SJCRH30 (cell line): ENCODE results near the gene MICOS13. TPM values are rescaled to one million over a fixed set of nuclear protein-coding genes. Genes with fewer than 3 reads are reported as not detected.
"Not testable (repeated sequence)": the region's sequence is repeated elsewhere in the genome, so short reads cannot be mapped to it uniquely, and the experiment has no call there.

Experiments used
- DNase-seq, 2 experiments: peaks; one replicate each; pipeline ENCODE4 v3.0.0-alpha.2; 2015 to 2020
- H3K27ac ChIP-seq: fragments of 250-450 bp; sonication (Bioruptor Pico); 2 replicates; pipeline ENCODE4 v1.5.1; 2020; ENCODE audit warnings: mild to moderate bottlenecking, moderate library complexity
- H3K27me3 ChIP-seq: fragments of 250-450 bp; sonication (Bioruptor Pico); 2 replicates; pipeline ENCODE4 v1.5.1; 2020; ENCODE audit warnings: mild to moderate bottlenecking, moderate library complexity
- H3K36me3 ChIP-seq: fragments of 250-450 bp; sonication (Bioruptor Pico); 2 replicates; pipeline ENCODE4 v1.5.1; 2020; ENCODE audit warnings: mild to moderate bottlenecking, moderate library complexity
- H3K4me1 ChIP-seq: fragments of 250-450 bp; sonication (Bioruptor Pico); 2 replicates; pipeline ENCODE4 v1.5.1; 2020; ENCODE audit warnings: mild to moderate bottlenecking, moderate library complexity
- H3K4me3 ChIP-seq: fragments of 250-450 bp; sonication (Bioruptor Pico); 2 replicates; pipeline ENCODE4 v1.5.1; 2020; ENCODE audit warnings: mild to moderate bottlenecking, moderate library complexity
- H3K9me3 ChIP-seq: fragments of 250-450 bp; sonication (Bioruptor Pico); replicated peaks from 2 replicates; pipeline ENCODE4 v1.5.1; 2020; ENCODE audit warnings: mild to moderate bottlenecking, moderate library complexity
- total RNA-seq: library from RNA; depleted of rRNA; stranded (reverse); fragments of >200 nt; shearing (Covaris generic); gene quantifications from 2 replicates; pipeline ENCODE4 v1.2.3, GENCODE V29; 2014

Gene MICOS13
- total RNA-seq, 1 experiment from 2014 or later, result 33.0 TPM

- H3K27ac ChIP-seq, result no peak overlapping the region
- H3K4me3 ChIP-seq, result no peak overlapping the region
- H3K4me1 ChIP-seq, result no peaks in the 10 kb centered on the region
- H3K9me3 ChIP-seq, result no peaks in the 10 kb centered on the region
- no peak for DNase-seq
- peaks cover 68% of the 10 kb centered on the region for H3K36me3 ChIP-seq
- H3K27me3 ChIP-seq, result no peaks in the 10 kb centered on the region
Measured at GRCh38 chr19:5707576-5708575, 27.6 kb upstream of the MICOS13 start.

- Histone ChIP-seq H3K4me3 (no peak overlapping the region), H3K36me3 (peaks cover 60% of the 10 kb centered on the region), H3K4me1 (no peaks in the 10 kb centered on the region), H3K27ac (no peak overlapping the region), H3K9me3 (no peaks in the 10 kb centered on the region), H3K27me3 (no peaks in the 10 kb centered on the region)
- DNase-seq, result no peak
Measured at GRCh38 chr19:5706876-5707573, 26.7 kb upstream of the MICOS13 start.

- Histone ChIP-seq H3K4me1 (no peaks in the 10 kb centered on the region), H3K9me3 (no peaks in the 10 kb centered on the region), H3K27me3 (no peaks in the 10 kb centered on the region), H3K36me3 (peaks cover 58% of the 10 kb centered on the region), H3K27ac (no peak overlapping the region), H3K4me3 (no peak overlapping the region)
- no peak for DNase-seq
Measured at GRCh38 chr19:5705552-5705951, 25.2 kb upstream of the MICOS13 start.

- no peak for DNase-seq
- Histone ChIP-seq H3K9me3 (no peaks in the 10 kb centered on the region), H3K4me3 (no peak overlapping the region), H3K4me1 (no peaks in the 10 kb centered on the region), H3K36me3 (peaks cover 62% of the 10 kb centered on the region), H3K27ac (no peak overlapping the region), H3K27me3 (no peaks in the 10 kb centered on the region)
Measured at GRCh38 chr19:5703819-5704818, 23.8 kb upstream of the MICOS13 start.

GRCh38 chr19:5702053-5702410, 21.7 kb upstream of the MICOS13 start:
- H3K27ac ChIP-seq, H3K9me3 ChIP-seq, H3K4me3 ChIP-seq, H3K4me1 ChIP-seq, H3K27me3 ChIP-seq, DNase-seq: not testable (repeated sequence)
- peaks cover 68% of the 10 kb centered on the region for H3K36me3 ChIP-seq

- Histone ChIP-seq H3K4me1 (peaks cover under 1% of the 10 kb centered on the region; the same call in 1 of the 2 replicates), H3K9me3 (no peaks in the 10 kb centered on the region), H3K27ac (no peak overlapping the region), H3K36me3 (peaks cover 64% of the 10 kb centered on the region), H3K27me3 (no peaks in the 10 kb centered on the region), H3K4me3 (no peak overlapping the region)
- no peak for DNase-seq
Measured at GRCh38 chr19:5700455-5701092, 20.3 kb upstream of the MICOS13 start.

- Histone ChIP-seq H3K4me3 (no peak overlapping the region), H3K27ac (no peak overlapping the region), H3K36me3 (peaks cover 62% of the 10 kb centered on the region), H3K9me3 (no peaks in the 10 kb centered on the region), H3K4me1 (peaks cover 9% of the 10 kb centered on the region), H3K27me3 (no peaks in the 10 kb centered on the region)
- no peak for DNase-seq
Measured at GRCh38 chr19:5698635-5699422, 18.5 kb upstream of the MICOS13 start.

GRCh38 chr19:5697890-5698634, 17.7 kb upstream of the MICOS13 start:
- H3K36me3 ChIP-seq, result peaks cover 62% of the 10 kb centered on the region
- H3K9me3 ChIP-seq, result no peaks in the 10 kb centered on the region
- H3K27me3 ChIP-seq, result no peaks in the 10 kb centered on the region
- peaks cover 17% of the 10 kb centered on the region for H3K4me1 ChIP-seq
- no peak overlapping the region for H3K27ac ChIP-seq
- DNase-seq, result no peak
- H3K4me3 ChIP-seq, result no peak overlapping the region

- Histone ChIP-seq H3K27me3 (no peaks in the 10 kb centered on the region), H3K9me3 (no peaks in the 10 kb centered on the region), H3K27ac (no peak overlapping the region), H3K4me3 (no peak overlapping the region), H3K4me1 (peaks cover 18% of the 10 kb centered on the region), H3K36me3 (peaks cover 69% of the 10 kb centered on the region)
- DNase-seq, result no peak
Measured at GRCh38 chr19:5697022-5697889, 16.9 kb upstream of the MICOS13 start.

GRCh38 chr19:5696196-5697021, 16.1 kb upstream of the MICOS13 start:
- Histone ChIP-seq H3K36me3 (peaks cover 78% of the 10 kb centered on the region), H3K27ac (no peak overlapping the region), H3K9me3 (no peaks in the 10 kb centered on the region), H3K4me1 (peaks cover 18% of the 10 kb centered on the region), H3K4me3 (no peak overlapping the region), H3K27me3 (no peaks in the 10 kb centered on the region)
- DNase-seq, result no peak

GRCh38 chr19:5695649-5696195, 15.4 kb upstream of the MICOS13 start:
- peaks cover 18% of the 10 kb centered on the region for H3K4me1 ChIP-seq
- H3K27me3 ChIP-seq, result no peaks in the 10 kb centered on the region
- H3K4me3 ChIP-seq, result no peak overlapping the region
- peaks cover 79% of the 10 kb centered on the region for H3K36me3 ChIP-seq
- H3K9me3 ChIP-seq, result no peaks in the 10 kb centered on the region
- DNase-seq, result peak; percentile 74 to 77
- H3K27ac ChIP-seq, result no peak overlapping the region
